Measurements from ENCODE around the gene PGS1.

DNA sequence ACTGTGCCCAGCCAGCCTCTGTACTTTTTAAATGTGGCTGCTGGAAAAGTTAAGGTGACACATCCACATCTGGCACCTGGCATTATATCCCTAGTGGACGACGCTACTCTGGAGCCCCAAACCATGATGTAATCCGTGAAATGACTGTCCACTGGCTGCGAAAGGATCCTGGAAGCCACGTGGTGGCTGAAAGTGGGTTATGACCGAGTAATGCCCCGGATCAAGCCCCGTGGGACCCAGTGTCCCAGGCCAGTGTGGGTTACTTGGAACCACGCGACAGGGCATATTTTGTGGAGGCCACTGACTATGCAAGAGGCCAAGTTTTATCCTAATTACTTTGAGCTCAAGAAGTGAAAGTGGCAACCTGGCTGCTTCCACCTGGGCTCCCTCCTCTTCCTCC is 79.6 kb downstream of the PGS1 start:
- TF ChIP-seq, protein P1, sequence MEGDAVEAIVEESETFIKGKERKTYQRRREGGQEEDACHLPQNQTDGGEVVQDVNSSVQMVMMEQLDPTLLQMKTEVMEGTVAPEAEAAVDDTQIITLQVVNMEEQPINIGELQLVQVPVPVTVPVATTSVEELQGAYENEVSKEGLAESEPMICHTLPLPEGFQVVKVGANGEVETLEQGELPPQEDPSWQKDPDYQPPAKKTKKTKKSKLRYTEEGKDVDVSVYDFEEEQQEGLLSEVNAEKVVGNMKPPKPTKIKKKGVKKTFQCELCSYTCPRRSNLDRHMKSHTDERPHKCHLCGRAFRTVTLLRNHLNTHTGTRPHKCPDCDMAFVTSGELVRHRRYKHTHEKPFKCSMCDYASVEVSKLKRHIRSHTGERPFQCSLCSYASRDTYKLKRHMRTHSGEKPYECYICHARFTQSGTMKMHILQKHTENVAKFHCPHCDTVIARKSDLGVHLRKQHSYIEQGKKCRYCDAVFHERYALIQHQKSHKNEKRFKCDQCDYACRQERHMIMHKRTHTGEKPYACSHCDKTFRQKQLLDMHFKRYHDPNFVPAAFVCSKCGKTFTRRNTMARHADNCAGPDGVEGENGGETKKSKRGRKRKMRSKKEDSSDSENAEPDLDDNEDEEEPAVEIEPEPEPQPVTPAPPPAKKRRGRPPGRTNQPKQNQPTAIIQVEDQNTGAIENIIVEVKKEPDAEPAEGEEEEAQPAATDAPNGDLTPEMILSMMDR (conservative IDR thresholded peaks at IDR 0.05 in 1 of 2, IDR thresholded peaks at IDR 0.05 in 1 of 2; ENCODE audit: low read depth in 1 of 2, low read length in 2 of 2) = no peak
- no peak for TF ChIP-seq EZH2 (IDR thresholded peaks at IDR 0.05; ENCODE audit: low read length, missing control alignments)
